Myocyte (in vitro differentiated cells): ENCODE results near the gene CFDP1. TPM values are rescaled to one million over a fixed set of nuclear protein-coding genes. Genes with fewer than 3 reads are reported as not detected.
"Not testable (repeated sequence)": the region's sequence is repeated elsewhere in the genome, so short reads cannot be mapped to it uniquely, and the experiment has no call there.

Experiments used
- DNase-seq: peaks from one replicate; pipeline ENCODE4 v3.0.0-alpha.2; 2012; ENCODE audit warnings: low read depth
- total RNA-seq: library from RNA; depleted of rRNA; stranded (reverse); fragments of >200 nt; gene quantifications from 2 replicates; pipeline ENCODE4 v1.2.3, GENCODE V29; 2014

Gene CFDP1
- total RNA-seq, 1 donor from 2014 or later: 61.6 TPM

- DNase-seq: no peak
Observed at GRCh38 chr16:75301804-75302203, 131.5 kb downstream of the CFDP1 start.

- no peak for DNase-seq
Observed at GRCh38 chr16:75298267-75298666, 135.0 kb downstream of the CFDP1 start.

DNA sequence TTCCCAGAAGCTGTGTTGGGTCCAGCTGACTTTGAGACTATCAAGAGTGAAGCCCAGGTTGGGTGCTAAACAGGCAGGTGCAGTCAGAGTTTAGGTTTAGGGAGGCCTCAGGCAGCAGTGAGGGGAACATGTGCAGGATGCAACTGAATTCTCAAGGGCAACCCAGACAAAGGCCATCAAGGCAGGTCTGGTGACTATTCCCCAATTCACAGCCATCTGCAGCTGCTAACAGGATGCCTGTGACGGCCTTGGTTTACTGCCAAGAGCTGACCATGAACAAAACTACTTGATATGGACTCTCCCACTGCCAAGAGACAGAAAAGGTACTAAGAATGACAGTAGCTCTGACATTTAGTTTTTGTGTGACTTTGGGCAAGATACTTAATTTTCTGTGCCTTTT, 136.7 kb downstream of the CFDP1 start:
- DNase-seq: peak; percentile 86

GRCh38 chr16:75294773-75295459, 138.4 kb downstream of the CFDP1 start:
- DNase-seq: no peak

DNA sequence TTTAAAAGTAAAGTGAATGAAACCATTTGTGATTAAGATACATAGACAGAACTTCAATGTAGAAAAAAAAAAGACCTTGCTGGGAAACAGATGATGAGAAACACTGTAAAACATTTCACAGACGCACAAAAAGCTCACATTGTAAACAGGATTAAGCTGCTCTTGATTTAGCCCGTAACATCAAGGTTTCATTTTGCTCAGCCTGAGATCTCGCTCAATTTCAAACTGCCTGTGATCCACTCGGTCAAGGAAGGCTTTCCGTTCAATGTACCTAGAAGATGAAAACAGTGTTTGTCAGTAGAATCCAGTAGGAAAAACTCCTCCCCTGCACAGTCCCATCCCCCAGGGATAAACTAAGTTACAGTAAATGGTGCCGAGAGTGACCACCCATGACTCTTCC, 139.5 kb downstream of the CFDP1 start:
- no peak for DNase-seq

DNA sequence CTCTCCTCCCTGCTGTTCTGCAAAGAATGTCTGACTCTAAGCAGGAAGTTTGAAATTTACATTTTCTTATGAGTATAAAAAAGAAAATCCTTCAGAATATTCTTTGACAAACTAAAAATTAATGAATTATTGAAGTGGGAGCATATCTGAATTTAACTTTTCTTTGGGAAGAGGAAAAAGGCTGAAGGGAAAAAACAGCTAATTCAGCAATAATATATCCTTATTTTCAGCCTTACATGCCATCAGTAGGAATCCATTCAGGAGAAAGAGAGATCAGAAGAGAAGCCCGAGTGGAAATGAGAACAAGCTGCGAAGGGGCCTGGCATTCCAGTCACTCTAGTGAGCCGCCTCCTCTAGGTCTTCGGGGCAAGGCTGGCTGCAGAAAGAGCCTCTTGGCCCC, 140.1 kb downstream of the CFDP1 start:
- DNase-seq: no peak

DNA sequence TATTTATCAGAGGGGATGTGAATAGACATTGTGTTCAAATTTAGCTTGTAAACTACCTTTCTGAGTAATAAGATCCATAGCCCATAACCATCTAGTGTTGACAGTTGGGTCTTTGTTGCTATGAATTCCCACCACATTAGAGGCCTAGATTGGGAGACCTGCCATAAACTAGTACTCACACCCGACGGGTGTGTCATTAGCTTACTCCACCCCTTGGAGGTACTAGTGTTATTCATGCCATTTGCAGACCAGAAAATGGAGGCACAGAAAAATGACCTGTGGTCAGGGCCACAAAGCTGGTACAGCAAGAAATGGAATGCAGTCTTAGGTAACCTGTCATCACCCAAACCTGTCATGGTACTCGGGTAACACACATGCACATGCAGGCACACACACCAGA, 140.6 kb downstream of the CFDP1 start:
- no peak for DNase-seq

GRCh38 chr16:75289189-75289588, 144.1 kb downstream of the CFDP1 start:
- no peak for DNase-seq

DNA sequence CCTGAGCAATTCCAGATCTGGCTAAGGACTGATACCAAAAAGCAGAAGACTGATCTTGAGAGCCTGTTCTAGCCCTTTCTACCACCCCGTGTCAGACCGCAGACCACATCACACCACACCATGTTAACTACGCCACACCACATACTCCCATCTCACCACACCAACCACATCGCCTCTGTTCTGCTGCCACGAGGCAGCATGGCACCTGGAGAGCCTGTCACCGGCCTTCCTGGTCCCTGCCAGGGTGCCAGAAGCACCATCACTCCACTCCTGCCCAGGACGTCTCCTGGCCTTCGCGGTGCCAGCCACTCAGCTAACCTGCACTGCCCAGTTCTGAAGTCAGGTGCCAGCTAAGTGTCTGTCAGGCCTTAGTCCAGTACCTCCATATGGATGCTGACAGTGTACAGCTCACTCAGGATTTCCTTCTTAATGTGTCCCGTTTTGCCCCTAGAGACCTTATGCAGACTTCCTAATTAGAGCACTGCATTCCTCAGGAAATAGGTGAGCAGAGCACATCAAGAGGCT, 144.6 kb downstream of the CFDP1 start:
- DNase-seq: no peak

DNA sequence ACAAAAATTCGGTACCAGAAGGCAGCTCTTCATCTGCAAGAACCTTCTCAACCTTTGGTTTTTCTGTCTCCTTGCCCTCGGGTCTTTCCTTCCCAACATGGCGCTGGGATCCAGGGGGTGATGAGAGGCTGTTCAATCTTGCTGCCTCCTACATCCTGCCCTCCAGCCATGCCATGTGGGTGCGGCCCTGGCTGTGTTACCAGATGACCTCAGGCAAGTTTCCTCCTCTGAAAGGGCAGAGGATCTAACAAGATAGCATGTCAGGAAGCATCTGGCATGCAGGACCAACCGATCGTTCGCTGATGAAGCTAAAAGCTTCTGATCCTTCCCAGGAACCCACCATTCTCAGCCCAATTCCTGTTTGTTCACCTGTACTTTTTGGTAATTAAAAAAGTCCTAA, 145.1 kb downstream of the CFDP1 start:
- no peak for DNase-seq

DNA sequence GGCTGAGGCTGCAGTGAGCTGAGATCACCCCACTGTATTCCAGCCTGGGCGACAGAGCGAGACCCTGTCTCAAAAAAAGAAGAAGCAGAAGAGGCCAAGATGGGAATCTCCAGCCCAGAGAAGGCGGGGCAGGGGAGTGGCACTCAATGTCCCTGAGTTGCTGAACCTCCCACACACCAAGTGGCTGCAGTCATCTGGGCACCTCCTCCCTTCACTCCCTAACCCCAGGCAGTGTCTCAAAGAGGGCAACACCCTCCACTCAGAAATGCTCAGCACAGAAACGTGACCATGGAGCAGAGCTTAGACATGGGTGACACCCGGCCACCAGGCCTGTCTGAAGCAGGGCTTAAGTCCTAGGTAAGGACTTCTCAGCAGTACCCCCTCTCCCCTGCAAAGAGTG, 145.6 kb downstream of the CFDP1 start:
- DNase-seq: no peak

DNA sequence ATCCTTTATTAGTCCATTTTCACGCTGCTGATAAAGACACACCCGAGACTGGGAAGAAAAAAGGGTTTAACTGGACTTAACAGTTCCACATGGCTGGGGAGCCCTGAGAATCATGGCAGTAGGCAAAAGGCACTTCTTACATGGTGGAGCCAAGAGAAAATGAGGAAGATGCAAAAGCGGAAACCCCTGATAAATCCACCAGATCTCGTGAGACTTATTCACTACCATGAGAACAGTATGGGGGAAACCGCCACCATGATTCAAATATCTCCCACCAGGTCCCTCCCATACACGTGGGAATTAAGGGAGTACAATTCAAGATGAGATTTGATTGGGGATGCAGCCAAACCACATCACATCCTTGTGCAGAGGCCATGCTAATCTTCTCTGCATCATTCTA, 146.9 kb downstream of the CFDP1 start:
- no peak for DNase-seq

DNA sequence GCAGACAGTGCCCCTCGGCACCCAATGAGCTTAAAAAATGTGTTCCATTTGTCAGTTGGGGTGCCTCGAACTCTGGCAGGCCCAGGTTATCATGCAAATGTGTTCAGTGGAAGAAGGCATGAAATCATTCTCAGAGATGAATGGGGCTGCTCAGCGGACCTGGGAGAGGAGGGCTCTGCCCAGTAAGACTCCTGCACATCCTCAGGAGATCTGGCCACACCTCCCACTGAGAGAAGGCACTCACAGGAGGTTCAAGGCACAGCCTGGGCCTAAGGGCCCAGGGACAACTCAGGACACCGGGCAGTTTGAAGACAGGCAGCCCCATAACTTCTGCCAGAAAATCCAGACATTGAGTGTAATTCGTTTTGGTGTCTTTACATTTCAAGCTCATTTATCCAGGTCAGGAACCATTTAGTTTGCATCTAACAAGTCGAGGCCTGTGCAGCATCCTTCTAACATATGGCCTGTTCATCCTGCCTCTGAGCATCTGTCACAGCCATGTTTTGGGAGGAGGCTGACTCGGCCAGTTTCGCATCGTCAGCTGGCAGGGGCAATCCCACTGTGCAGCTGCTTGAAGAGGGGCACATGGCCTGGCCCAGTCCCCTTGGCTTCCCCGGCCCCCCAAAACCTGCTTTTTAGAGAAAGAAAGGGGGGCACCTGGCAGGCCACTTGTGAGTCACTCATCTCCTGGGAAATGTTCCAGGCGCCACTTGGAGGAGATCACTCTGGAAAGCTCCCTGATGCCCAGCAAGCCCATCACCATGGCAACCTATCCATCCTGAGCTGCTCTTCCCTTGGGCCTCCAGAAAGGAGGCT, 150.6 kb downstream of the CFDP1 start:
- DNase-seq: no peak

GRCh38 chr16:75281826-75282225, 151.5 kb downstream of the CFDP1 start:
- DNase-seq: no peak

DNA sequence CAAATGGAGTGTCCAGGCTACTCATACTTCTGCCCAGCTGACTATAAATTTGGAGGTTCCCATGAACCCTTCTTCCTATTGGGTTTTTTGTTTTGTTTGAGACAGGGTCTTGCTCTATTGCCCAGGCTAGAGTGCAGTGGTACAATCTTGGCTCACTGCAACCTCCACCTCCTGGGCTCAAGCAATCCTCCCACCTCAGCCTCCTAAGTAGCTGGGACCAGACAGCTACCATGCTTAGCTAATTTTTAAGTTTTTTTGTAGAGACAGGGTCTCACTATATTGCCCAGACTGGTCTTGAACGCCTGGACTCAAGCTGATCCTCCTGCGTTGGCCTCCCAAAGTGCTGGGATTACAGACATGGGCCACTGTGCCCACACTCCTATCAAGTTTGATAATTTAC, 152.3 kb downstream of the CFDP1 start:
- not testable (repeated sequence) for DNase-seq

DNA sequence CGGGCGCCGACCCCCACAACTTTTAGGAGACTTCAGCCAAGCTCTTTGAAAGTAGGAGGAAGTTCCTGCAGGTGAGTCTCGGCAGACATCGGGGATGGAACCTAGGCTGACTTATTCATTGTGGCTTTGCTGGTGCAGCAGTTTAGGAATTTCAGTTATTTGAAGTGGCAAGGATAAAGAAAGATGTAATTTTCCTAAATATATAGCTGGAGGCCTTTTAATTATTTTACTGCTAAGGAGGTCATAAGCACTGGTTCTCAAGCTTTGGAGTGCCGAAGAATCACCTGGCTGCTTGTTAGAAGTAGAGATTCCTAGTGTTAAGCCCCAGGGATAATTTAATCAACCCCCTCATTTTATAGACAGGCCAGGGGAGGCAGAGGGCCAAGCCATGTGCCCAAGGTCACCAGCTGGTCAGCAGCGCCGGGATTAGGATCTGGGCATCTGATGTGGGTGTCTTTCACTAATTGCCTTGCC, 152.9 kb downstream of the CFDP1 start:
- peak; percentile 47 for DNase-seq

- no peak for DNase-seq
Observed at GRCh38 chr16:75279305-75279704, 154.0 kb downstream of the CFDP1 start.

GRCh38 chr16:75273054-75273925, 160.0 kb downstream of the CFDP1 start:
- DNase-seq: no peak

GRCh38 chr16:75272629-75273028, 160.7 kb downstream of the CFDP1 start:
- DNase-seq: not testable (repeated sequence)

- no peak for DNase-seq
Observed at GRCh38 chr16:75272097-75272551, 161.2 kb downstream of the CFDP1 start.

GRCh38 chr16:75271441-75272096, 161.7 kb downstream of the CFDP1 start:
- DNase-seq: no peak
